Vagina (tissue), 2 donors: ENCODE data around the gene FGF14.

Source experiments
- POLR2AphosphoS5 ChIP-seq, 2 donors: sonication (generic); formaldehyde crosslinking; IDR thresholded peaks; one replicate each; pipeline ENCODE4 v1.9.0; 2017; ENCODE audit warnings: antibody characterized with exemption in 2 of 2, mild to moderate bottlenecking in 2 of 2, low read depth in 1 of 2; ENCODE audit not compliant: insufficient read depth in 1 of 2
- TF ChIP-seq, protein P1 (sequence below), 3 experiments: fragments of 450-650 bp in 2 of 3; fragments of 200-600 bp in 1 of 3; sonication (generic) in 1 of 3; IDR thresholded peaks; one replicate each; pipeline ENCODE4 v1.5.1; 2017 to 2019; ENCODE audit warnings: antibody characterized with exemption in 3 of 3, mild to moderate bottlenecking in 2 of 3, moderate library complexity in 2 of 3

DNA sequence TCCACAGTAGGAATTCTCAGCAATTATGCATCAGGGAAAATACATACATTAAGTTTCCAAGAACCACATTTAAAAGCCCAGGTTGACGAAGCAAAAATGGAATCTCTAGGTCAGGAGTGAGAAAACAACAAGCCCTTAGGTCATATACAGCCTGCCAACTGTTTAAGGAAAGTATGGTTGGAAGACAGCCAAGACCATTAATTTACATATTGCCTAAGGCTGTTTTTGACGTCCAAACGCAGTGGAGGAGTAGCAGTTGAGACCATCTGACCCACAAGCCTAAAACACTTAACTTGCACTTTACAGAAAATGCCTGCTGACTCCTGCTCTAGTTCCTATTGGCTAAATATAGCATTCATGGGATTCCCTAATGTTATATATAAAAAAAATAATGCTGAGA, 650.4 kb downstream of the FGF14 start:
- TF ChIP-seq, protein P1, sequence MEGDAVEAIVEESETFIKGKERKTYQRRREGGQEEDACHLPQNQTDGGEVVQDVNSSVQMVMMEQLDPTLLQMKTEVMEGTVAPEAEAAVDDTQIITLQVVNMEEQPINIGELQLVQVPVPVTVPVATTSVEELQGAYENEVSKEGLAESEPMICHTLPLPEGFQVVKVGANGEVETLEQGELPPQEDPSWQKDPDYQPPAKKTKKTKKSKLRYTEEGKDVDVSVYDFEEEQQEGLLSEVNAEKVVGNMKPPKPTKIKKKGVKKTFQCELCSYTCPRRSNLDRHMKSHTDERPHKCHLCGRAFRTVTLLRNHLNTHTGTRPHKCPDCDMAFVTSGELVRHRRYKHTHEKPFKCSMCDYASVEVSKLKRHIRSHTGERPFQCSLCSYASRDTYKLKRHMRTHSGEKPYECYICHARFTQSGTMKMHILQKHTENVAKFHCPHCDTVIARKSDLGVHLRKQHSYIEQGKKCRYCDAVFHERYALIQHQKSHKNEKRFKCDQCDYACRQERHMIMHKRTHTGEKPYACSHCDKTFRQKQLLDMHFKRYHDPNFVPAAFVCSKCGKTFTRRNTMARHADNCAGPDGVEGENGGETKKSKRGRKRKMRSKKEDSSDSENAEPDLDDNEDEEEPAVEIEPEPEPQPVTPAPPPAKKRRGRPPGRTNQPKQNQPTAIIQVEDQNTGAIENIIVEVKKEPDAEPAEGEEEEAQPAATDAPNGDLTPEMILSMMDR (IDR thresholded peaks at IDR 0.05) = no peak
- no peak for TF ChIP-seq POLR2AphosphoS5 (IDR thresholded peaks at IDR 0.05; ENCODE audit: insufficient read depth in 1 of 2, low read depth in 1 of 2)
